ENCODE results near the gene TMEM52. TPM values are rescaled to one million over a fixed set of nuclear protein-coding genes. Genes with fewer than 3 reads are reported as not detected.

Gene TMEM52
- total and polyA plus RNA-seq, 2 donors (not counting 3 experiments of a cell fraction or from before 2014, with no cell fraction given), result 1.6 to 1.7 TPM

DNA sequence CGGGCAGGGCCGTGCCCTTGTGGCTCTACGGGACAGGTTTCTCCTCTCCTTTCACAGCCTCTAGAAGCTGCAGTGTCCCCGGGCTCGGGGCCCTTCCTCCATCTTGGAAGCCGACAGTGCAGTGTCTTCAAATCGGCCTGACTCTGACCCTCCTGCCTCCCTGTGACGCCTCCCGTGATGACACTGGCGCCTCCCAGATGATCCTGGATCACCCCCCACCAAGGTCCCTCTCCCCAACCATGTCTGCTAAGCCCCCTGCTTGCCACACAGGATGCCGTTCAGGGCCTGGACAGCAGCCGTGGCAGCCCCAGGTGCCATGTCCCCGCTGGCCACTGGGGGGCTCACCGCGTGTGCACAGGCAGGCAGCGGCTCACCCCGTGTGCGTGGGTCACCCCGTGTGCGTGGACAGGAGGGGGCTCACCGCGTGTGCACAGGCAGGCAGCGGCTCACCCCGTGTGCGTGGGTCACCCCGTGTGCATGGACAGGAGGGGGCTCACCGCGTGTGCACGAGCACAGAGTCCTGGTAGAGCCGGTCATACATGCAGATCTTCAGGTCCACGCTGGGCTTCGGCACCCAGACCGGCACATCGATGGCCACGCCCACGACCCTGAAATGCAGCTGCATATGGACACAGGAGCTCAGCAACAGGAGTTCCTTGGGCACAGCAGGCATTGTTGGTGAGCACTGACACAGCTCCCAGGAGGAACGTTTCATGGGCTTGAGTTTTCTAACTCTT lies 24.9 kb upstream of the TMEM52 start:
- Histone ChIP-seq H4K20me1 (replicated peaks; ENCODE audit: control insufficient read depth, extremely low read depth, insufficient read depth, low read length) (no peaks in the 10 kb centered on the region), H3K4me2 (ENCODE audit: insufficient read depth, low read length) (no peak overlapping the region), H3K4me3 (replicated peaks in 1 of 3; ENCODE audit: insufficient read depth in 1 of 3, low read depth in 1 of 3, low read length in 3 of 3) (no peak overlapping the region), H3K27me3 (ENCODE audit: control insufficient read depth in 2 of 2, insufficient read depth in 2 of 2, low read length in 2 of 2) (no peaks in the 10 kb centered on the region), H3K9me1 (replicated peaks; ENCODE audit: control insufficient read depth, extremely low read depth, insufficient read depth, low read length) (no peaks in the 10 kb centered on the region), H2AFZ (ENCODE audit: low read depth, low read length) (no peak overlapping the region), H3K9ac (replicated peaks; ENCODE audit: extremely low read depth, insufficient read depth, low read length) (no peak overlapping the region), H3K79me2 (ENCODE audit: control insufficient read depth, insufficient read depth, low read length) (no peaks in the 10 kb centered on the region), H3K27ac (ENCODE audit: insufficient read depth, low read depth, low read length) (no peak overlapping the region), H3K9me3 (replicated peaks; ENCODE audit: control insufficient read depth, insufficient read depth, low read length) (no peaks in the 10 kb centered on the region), H3K4me1 (ENCODE audit: control insufficient read depth, extremely low read depth, insufficient read depth, low read length) (no peaks in the 10 kb centered on the region), H3K36me3 (ENCODE audit: control insufficient read depth in 2 of 2, extremely low read depth in 1 of 2, insufficient read depth in 2 of 2, low read length in 2 of 2) (no peaks in the 10 kb centered on the region)
- intact Hi-C loops (cut with micrococcal nuclease), result loop anchor here (1.0 kb wide), 1 partner anchor 102 kb away; no protein-coding TSS in a partner anchor
- dilution Hi-C loops (cut with MboI; ENCODE audit: extremely low pct_ligation_motif_present, low sequenced_read_pairs), result no loop called here
- CTCF ChIA-PET, result interaction anchor here (0.7 to 3.3 kb wide), 6 partner anchors 14 to 196 kb away, joined by 3 to 44 read pairs (median 4); partner anchors contain the start of gene GABRD
- FAIRE-seq (peak; percentile 67), DNase-seq (ENCODE audit: low read depth, low spot score) (peak; percentile 41)
- POLR2A ChIA-PET, result no interaction called here
- BruUV-seq (replicated peaks), result no TSS peak
- TF ChIP-seq CTCF (IDR thresholded peaks at IDR 0.05; ENCODE audit: extremely low read depth in 1 of 2, insufficient read depth in 1 of 2, low read depth in 1 of 2, low read length in 2 of 2), result peak; percentile 74 to 85
- TF ChIP-seq FOS (IDR thresholded peaks at IDR 0.05; ENCODE audit: borderline replicate concordance, insufficient read depth, low read length), result no peak
- TF ChIP-seq EZH2 (IDR thresholded peaks at IDR 0.05; ENCODE audit: borderline replicate concordance, low read depth, low read length, severe bottlenecking), result no peak
